OCI-LY7 (cell line): ENCODE data around the gene MIA2. TPM values are rescaled to one million over a fixed set of nuclear protein-coding genes. Genes with fewer than 3 reads are reported as not detected.

Source experiments
- BruUV-seq: library from RNA; stranded (reverse); fragments of 400-500 nt; replicated peaks from 2 replicates; lab custom pipeline; 2021; lab: Mats Ljungman, UMichigan
- CTCF ChIA-PET: fragments of 300-600 bp; sonication (Branson Sonifier 250); formaldehyde crosslinking; loops from one replicate; lab custom pipeline; 2022; ENCODE audit warnings: antibody characterized with exemption; ENCODE audit not compliant: unreplicated experiment; lab: Charles Lee
- POLR2A ChIA-PET: fragments of 300-600 bp; sonication (Branson Sonifier 250); formaldehyde crosslinking; loops from one replicate; lab custom pipeline; 2022; ENCODE audit warnings: antibody characterized with exemption; lab: Charles Lee
- DNase-seq: peaks from one replicate; pipeline ENCODE4 v3.0.0-alpha.2; 2015; ENCODE audit warnings: low spot score
- H2AFZ ChIP-seq: fragments of 200-600 bp; sonication (generic), shearing (Covaris generic); 2 replicates; pipeline ENCODE4 v1.6.1; 2014; ENCODE audit warnings: mild to moderate bottlenecking, antibody characterized with exemption, low read length, moderate library complexity
- H3K27ac ChIP-seq: fragments of 200-600 bp; sonication (generic); 2 replicates; pipeline ENCODE4 v1.5.1; 2014; ENCODE audit warnings: mixed run types, low read depth, mild to moderate bottlenecking, moderate library complexity, low read length, inconsistent platforms; ENCODE audit not compliant: poor library complexity, severe bottlenecking
- H3K36me3 ChIP-seq: fragments of 200-600 bp; sonication (generic); 2 replicates; pipeline ENCODE4 v1.6.1; 2014; ENCODE audit warnings: mild to moderate bottlenecking, antibody characterized with exemption, low read length, moderate library complexity, mixed read lengths; ENCODE audit not compliant: insufficient read depth
- H3K4me1 ChIP-seq: fragments of 200-600 bp; sonication (generic); 2 replicates; pipeline ENCODE4 v1.5.1; 2014; ENCODE audit warnings: mild to moderate bottlenecking, low read length; ENCODE audit not compliant: insufficient read depth, poor library complexity, severe bottlenecking
- H3K4me2 ChIP-seq: fragments of 200-600 bp; sonication (generic); 2 replicates; pipeline ENCODE4 v1.6.1; 2014; ENCODE audit warnings: mild to moderate bottlenecking, low read length
- H3K4me3 ChIP-seq: fragments of 200-600 bp; sonication (generic); 2 replicates; pipeline ENCODE4 v1.5.1; 2014; ENCODE audit warnings: mild to moderate bottlenecking, low read depth, low read length; ENCODE audit not compliant: poor library complexity, severe bottlenecking
- H3K79me2 ChIP-seq: fragments of 200-600 bp; sonication (generic); 2 replicates; pipeline ENCODE4 v1.6.1; 2016; ENCODE audit warnings: low read depth, mild to moderate bottlenecking, low read length, moderate library complexity, mixed read lengths; ENCODE audit not compliant: insufficient read depth
- H3K9me2 ChIP-seq: fragments of 200-600 bp; sonication (generic); 2 replicates; pipeline ENCODE4 v1.6.1; 2016; ENCODE audit warnings: mild to moderate bottlenecking, low read length, mixed read lengths; ENCODE audit not compliant: insufficient read depth
- H3K9me3 ChIP-seq: fragments of 200-600 bp; sonication (generic); 2 replicates; pipeline ENCODE4 v1.6.1; 2014; ENCODE audit warnings: mild to moderate bottlenecking, mixed run types, low read length, mixed read lengths
- H4K20me1 ChIP-seq: fragments of 200-600 bp; sonication (generic); 2 replicates; pipeline ENCODE4 v1.6.1; 2014; ENCODE audit warnings: mild to moderate bottlenecking, antibody characterized with exemption, low read length, moderate library complexity, mixed read lengths; ENCODE audit not compliant: insufficient read depth
- EZH2phosphoT487 ChIP-seq: fragments of 200-600 bp; sonication (generic); IDR thresholded peaks from 2 replicates; pipeline ENCODE4 v1.6.1; 2018; ENCODE audit warnings: low read depth, borderline replicate concordance, mild to moderate bottlenecking, mixed run types, antibody characterized with exemption, low read length, moderate library complexity, mixed read lengths
- intact Hi-C: fragments of 100-400 bp; cut with micrococcal nuclease; formaldehyde crosslinking; loops from one replicate; pipeline ENCODE4 v1.10.0; 2022; ENCODE audit not compliant: unreplicated experiment
- total RNA-seq, 2 experiments: library from RNA; depleted of rRNA in 1 of 2; stranded (reverse); fragments of >200 nt in 1 of 2; shearing (Covaris generic) in 1 of 2; gene quantifications; 2 replicates each; pipeline ENCODE4 v1.2.3, GENCODE V29; 2014 to 2022
- TF ChIP-seq, protein P1 (sequence below): fragments of 200-600 bp; sonication (generic); conservative IDR thresholded peaks from 2 replicates; pipeline ENCODE4 v1.5.1; 2014; ENCODE audit warnings: mild to moderate bottlenecking, antibody characterized with exemption, low read length, moderate library complexity, mixed read lengths

Gene MIA2
- total RNA-seq, 2 experiments from 2014 or later = 20.2 to 28.3 TPM

DNA sequence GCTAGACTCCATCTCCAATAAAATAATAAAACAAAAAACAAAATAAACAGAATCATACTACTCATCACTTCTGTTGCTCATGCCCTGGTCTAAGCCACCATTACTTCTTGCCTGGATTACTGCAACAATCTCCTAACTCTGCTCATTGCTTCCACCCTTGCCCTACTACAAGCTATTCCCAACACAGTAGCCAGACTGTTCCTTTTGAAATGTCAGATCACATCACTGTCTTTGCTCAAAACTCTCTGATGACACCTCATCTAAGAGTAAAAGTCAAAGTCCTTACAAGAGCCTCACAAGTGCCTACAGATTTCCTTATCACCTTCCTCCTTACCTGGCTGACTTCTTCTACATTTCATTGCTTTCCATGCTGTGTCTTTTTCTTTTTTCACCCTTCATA, 188.5 kb downstream of the MIA2 start:
- peaks cover 7% of the 10 kb centered on the region for H3K4me1 ChIP-seq
- no peak overlapping the region for H3K4me2 ChIP-seq
- no peak overlapping the region for H3K4me3 ChIP-seq
- H3K79me2 ChIP-seq = peaks cover 40% of the 10 kb centered on the region; the same call in 1 of the 2 replicates
- TF ChIP-seq EZH2phosphoT487 = no peak
- TF ChIP-seq, protein P1, sequence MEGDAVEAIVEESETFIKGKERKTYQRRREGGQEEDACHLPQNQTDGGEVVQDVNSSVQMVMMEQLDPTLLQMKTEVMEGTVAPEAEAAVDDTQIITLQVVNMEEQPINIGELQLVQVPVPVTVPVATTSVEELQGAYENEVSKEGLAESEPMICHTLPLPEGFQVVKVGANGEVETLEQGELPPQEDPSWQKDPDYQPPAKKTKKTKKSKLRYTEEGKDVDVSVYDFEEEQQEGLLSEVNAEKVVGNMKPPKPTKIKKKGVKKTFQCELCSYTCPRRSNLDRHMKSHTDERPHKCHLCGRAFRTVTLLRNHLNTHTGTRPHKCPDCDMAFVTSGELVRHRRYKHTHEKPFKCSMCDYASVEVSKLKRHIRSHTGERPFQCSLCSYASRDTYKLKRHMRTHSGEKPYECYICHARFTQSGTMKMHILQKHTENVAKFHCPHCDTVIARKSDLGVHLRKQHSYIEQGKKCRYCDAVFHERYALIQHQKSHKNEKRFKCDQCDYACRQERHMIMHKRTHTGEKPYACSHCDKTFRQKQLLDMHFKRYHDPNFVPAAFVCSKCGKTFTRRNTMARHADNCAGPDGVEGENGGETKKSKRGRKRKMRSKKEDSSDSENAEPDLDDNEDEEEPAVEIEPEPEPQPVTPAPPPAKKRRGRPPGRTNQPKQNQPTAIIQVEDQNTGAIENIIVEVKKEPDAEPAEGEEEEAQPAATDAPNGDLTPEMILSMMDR = no peak
- intact Hi-C loops = no loop called here
- BruUV-seq = no TSS peak
- peaks cover 8% of the 10 kb centered on the region; the same call in 1 of the 2 replicates for H3K9me3 ChIP-seq
- H3K36me3 ChIP-seq = peaks cover under 1% of the 10 kb centered on the region
- no peak for DNase-seq
- POLR2A ChIA-PET = interaction anchor here (1.9 kb wide), 2 partner anchors 9 to 10 kb away, joined by 5 to 11 read pairs; partner anchors contain the start of gene FBXO33
- no peaks in the 10 kb centered on the region for H3K9me2 ChIP-seq
- no peak overlapping the region for H3K27ac ChIP-seq
- no peak overlapping the region for H2AFZ ChIP-seq
- CTCF ChIA-PET = no interaction called here
- 0 out of 2 replicates have a peak, but pooled peaks cover 4% of the 10 kb centered on the region for H4K20me1 ChIP-seq

DNA sequence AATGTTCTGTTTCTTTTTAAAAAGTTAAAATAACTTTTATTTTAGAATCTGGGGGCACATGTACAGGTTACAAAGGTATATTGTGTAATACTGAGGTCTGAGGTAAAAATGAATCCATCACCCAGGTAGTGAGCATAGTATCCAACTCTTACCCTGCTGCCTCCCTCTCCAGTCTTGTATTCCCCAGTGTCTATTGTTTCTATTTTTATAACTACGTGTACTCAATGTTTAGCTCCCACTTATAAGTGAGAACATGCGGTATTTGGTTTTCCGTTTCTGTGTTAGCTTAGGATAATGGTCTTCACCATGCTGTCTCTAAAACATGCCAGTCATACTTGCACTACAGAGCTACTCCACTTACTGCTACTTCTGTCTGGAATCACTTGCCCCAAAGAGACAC, 190.1 kb downstream of the MIA2 start:
- Histone ChIP-seq H3K9me3 (peaks cover 5% of the 10 kb centered on the region; the same call in 1 of the 2 replicates), H4K20me1 (0 out of 2 replicates have a peak, but pooled peaks cover 4% of the 10 kb centered on the region), H3K36me3 (no peaks in the 10 kb centered on the region; the same call in 1 of the 2 replicates), H3K79me2 (peaks cover 56% of the 10 kb centered on the region), H3K27ac (no peak overlapping the region), H3K9me2 (no peaks in the 10 kb centered on the region), H3K4me2 (no peak overlapping the region), H2AFZ (no peak overlapping the region), H3K4me3 (no peak overlapping the region), H3K4me1 (peaks cover 12% of the 10 kb centered on the region)
- no TSS peak for BruUV-seq
- TF ChIP-seq, protein P1 = no peak
- no peak for TF ChIP-seq EZH2phosphoT487
- ChIA-PET POLR2A (interaction anchor here (0.6 to 2.3 kb wide), 8 partner anchors 9 to 375 kb away, joined by 3 to 11 read pairs (median 5); partner anchors contain the start of gene FBXO33), CTCF (no interaction called here)
- intact Hi-C loops = no loop called here
- no peak for DNase-seq

DNA sequence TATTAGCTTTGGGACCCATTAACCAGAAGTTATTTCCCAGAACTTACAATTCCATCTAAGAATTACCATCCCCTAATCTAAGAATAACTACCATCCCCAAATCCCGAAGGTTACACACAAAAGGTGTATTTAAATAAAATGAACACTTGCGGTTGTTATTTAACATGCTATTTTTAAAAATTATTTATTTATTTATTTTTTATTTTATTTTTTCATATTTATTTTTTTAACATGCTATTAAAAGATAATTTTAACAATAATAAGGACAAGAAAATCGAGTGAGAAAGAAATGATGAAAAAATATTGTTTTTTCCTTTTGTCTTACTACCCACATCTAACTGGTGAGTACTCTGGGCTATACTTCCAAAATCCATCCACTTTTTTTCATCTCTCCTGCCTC, 192.2 kb downstream of the MIA2 start:
- BruUV-seq = no TSS peak
- TF ChIP-seq, protein P1 = no peak
- no peak for TF ChIP-seq EZH2phosphoT487
- POLR2A ChIA-PET = interaction anchor here (0.6 to 1.4 kb wide), 2 partner anchors 312 to 1762 kb away, joined by 4 to 6 read pairs; partner anchors contain the start of gene GEMIN2
- H3K79me2 ChIP-seq = peaks cover 74% of the 10 kb centered on the region
- H3K36me3 ChIP-seq = no peaks in the 10 kb centered on the region; the same call in 1 of the 2 replicates
- H3K27ac ChIP-seq = no peak overlapping the region
- H3K4me2 ChIP-seq = no peak overlapping the region
- H3K9me2 ChIP-seq = no peaks in the 10 kb centered on the region
- H2AFZ ChIP-seq = no peak overlapping the region
- H3K4me3 ChIP-seq = no peak overlapping the region
- no peaks in the 10 kb centered on the region for H3K9me3 ChIP-seq
- intact Hi-C loops = no loop called here
- H4K20me1 ChIP-seq = peaks cover 22% of the 10 kb centered on the region
- DNase-seq = no peak
- CTCF ChIA-PET = interaction anchor here (1.0 to 1.1 kb wide), 2 partner anchors 22 to 312 kb away, joined by 3 read pairs; no protein-coding TSS in a partner anchor
- H3K4me1 ChIP-seq = peaks cover 29% of the 10 kb centered on the region
